HG03045 (cell line): ENCODE data around the gene GABBR2.
"Not testable (repeated sequence)": the region's sequence is repeated elsewhere in the genome, so short reads cannot be mapped to it uniquely, and the experiment has no call there.

Experiments
- ATAC-seq: cut with Tn5 transposase; IDR thresholded peaks from one replicate; pipeline ENCODE4 v1.9.1; 2021; ENCODE audit warnings: mild to moderate bottlenecking, moderate library complexity; ENCODE audit not compliant: unreplicated experiment

GABBR2 gene

GRCh38 chr9:98520221-98520960, 188.3 kb downstream of the GABBR2 start:
- ATAC-seq, result no peak

GRCh38 chr9:98519641-98520040, 189.1 kb downstream of the GABBR2 start:
- ATAC-seq, result no peak

GRCh38 chr9:98518556-98518955, 190.2 kb downstream of the GABBR2 start:
- ATAC-seq, result no peak

GRCh38 chr9:98517761-98518160, 191.0 kb downstream of the GABBR2 start:
- no peak for ATAC-seq

- ATAC-seq, result no peak
Measured at GRCh38 chr9:98516897-98517503, 191.7 kb downstream of the GABBR2 start.

- no peak for ATAC-seq
Measured at GRCh38 chr9:98516205-98516896, 192.4 kb downstream of the GABBR2 start.

- ATAC-seq, result no peak
Measured at GRCh38 chr9:98515506-98516204, 193.1 kb downstream of the GABBR2 start.

- no peak for ATAC-seq
Measured at GRCh38 chr9:98514841-98515240, 193.9 kb downstream of the GABBR2 start.

GRCh38 chr9:98508217-98508919, 200.4 kb downstream of the GABBR2 start:
- ATAC-seq, result not testable (repeated sequence)

- no peak for ATAC-seq
Measured at GRCh38 chr9:98506422-98507054, 202.2 kb downstream of the GABBR2 start.

GRCh38 chr9:98504298-98505282, 204.1 kb downstream of the GABBR2 start:
- ATAC-seq, result no peak

- ATAC-seq, result no peak
Measured at GRCh38 chr9:98503867-98504266, 204.9 kb downstream of the GABBR2 start.

GRCh38 chr9:98502976-98503325, 205.8 kb downstream of the GABBR2 start:
- ATAC-seq, result no peak

- ATAC-seq, result no peak
Measured at GRCh38 chr9:98502311-98502975, 206.3 kb downstream of the GABBR2 start.

GRCh38 chr9:98501819-98502218, 206.9 kb downstream of the GABBR2 start:
- ATAC-seq, result no peak

GRCh38 chr9:98501259-98501658, 207.5 kb downstream of the GABBR2 start:
- ATAC-seq, result not testable (repeated sequence)

GRCh38 chr9:98500337-98500919, 208.3 kb downstream of the GABBR2 start:
- ATAC-seq, result no peak

GRCh38 chr9:98495530-98495929, 213.2 kb downstream of the GABBR2 start:
- ATAC-seq, result no peak
